Tibial artery (tissue), 4 donors: ENCODE results near the gene FOS.

ENCODE experiments used
- DNase-seq, 2 donors: peaks; one replicate each; pipeline ENCODE4 v3.0.0-alpha.2; 2019
- H3K27ac ChIP-seq, 2 donors: fragments of 200-600 bp; sonication (generic) in 1 of 2; 1 replicate in 1 of 2; 2 replicates in 1 of 2; pipeline ENCODE4 v1.5.1; 2018 to 2019; ENCODE audit warnings: mild to moderate bottlenecking in 1 of 2
- H3K27me3 ChIP-seq, 2 donors: fragments of 200-600 bp; sonication (generic) in 1 of 2; one replicate each; pipeline versions ENCODE4 v1.5.1 to v1.6.0; 2016 to 2019
- H3K36me3 ChIP-seq, 3 donors: fragments of 200-600 bp; sonication (generic) in 2 of 3; one replicate each; pipeline ENCODE4 v1.5.1; 2016 to 2019; ENCODE audit warnings: mild to moderate bottlenecking in 2 of 3
- H3K4me1 ChIP-seq, 4 donors: fragments of 200-600 bp; sonication (generic) in 2 of 4; 1 replicate in 3 of 4; 2 replicates in 1 of 4; pipeline ENCODE4 v1.5.1; 2016 to 2019
- H3K4me3 ChIP-seq, 2 donors: fragments of 200-600 bp; sonication (generic) in 1 of 2; 1 replicate in 1 of 2; 2 replicates in 1 of 2; pipeline ENCODE4 v1.5.1; 2018 to 2019; ENCODE audit warnings: mild to moderate bottlenecking in 2 of 2
- H3K9me3 ChIP-seq, 3 donors: fragments of 200-600 bp; sonication (generic) in 1 of 3; one replicate each; pipeline ENCODE4 v1.5.1; 2016 to 2019
- intact Hi-C: fragments of 100-400 bp; cut with DNase I; formaldehyde crosslinking; loops from one replicate; pipeline ENCODE4 v1.15.0; 2023; ENCODE audit warnings: low total_unique reads
- TF ChIP-seq, protein P1 (sequence below), 2 experiments: fragments of 200-600 bp in 1 of 2; fragments of 450-650 bp in 1 of 2; IDR thresholded peaks; one replicate each; pipeline ENCODE4 v1.5.1; 2017 to 2019; ENCODE audit warnings: antibody characterized with exemption in 2 of 2, mild to moderate bottlenecking in 1 of 2, moderate library complexity in 1 of 2

The FOS gene

DNA sequence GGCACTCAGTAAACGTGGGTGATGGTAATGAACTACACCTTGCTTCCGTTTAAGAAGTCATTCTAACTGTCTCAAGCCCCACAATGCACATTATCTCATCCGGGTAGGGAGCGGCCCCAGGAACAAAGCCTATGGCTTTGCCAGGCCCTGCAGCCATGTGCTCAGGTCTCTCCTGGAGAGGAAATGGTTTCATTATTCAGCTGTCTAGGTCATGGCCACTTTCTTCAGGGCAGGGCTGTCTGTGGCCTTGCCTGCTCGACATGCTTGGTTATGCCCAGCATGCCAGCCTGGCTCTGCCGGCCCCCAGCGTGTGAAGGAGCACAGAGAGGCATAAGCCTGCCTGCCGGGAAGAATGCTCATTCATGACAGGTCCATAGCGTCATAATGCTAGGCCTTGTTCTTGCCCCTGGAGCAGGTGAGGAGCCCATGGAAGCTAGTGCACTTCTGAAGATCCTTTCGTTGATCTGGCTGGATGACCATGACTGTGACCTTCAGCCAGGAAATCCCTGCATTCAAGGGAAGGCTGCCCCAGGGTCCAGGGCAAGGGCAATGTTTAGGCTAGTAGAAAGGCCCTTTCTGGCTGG lies 26.3 kb upstream of the FOS start:
- H3K4me1 ChIP-seq: peaks cover 0 to 16% (median 15%) of the 10 kb centered on the region in 4 donors
- TF ChIP-seq, protein P1, sequence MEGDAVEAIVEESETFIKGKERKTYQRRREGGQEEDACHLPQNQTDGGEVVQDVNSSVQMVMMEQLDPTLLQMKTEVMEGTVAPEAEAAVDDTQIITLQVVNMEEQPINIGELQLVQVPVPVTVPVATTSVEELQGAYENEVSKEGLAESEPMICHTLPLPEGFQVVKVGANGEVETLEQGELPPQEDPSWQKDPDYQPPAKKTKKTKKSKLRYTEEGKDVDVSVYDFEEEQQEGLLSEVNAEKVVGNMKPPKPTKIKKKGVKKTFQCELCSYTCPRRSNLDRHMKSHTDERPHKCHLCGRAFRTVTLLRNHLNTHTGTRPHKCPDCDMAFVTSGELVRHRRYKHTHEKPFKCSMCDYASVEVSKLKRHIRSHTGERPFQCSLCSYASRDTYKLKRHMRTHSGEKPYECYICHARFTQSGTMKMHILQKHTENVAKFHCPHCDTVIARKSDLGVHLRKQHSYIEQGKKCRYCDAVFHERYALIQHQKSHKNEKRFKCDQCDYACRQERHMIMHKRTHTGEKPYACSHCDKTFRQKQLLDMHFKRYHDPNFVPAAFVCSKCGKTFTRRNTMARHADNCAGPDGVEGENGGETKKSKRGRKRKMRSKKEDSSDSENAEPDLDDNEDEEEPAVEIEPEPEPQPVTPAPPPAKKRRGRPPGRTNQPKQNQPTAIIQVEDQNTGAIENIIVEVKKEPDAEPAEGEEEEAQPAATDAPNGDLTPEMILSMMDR (IDR thresholded peaks at IDR 0.05): no peak
- DNase-seq: peak in 1 of 2 donors; percentile 59
- H3K27me3 ChIP-seq: no peaks in the 10 kb centered on the region
- no peaks in the 10 kb centered on the region for H3K36me3 ChIP-seq
- intact Hi-C loops: no loop called here
- H3K4me3 ChIP-seq: no peak overlapping the region
- H3K9me3 ChIP-seq: no peaks in the 10 kb centered on the region
- no peak overlapping the region for H3K27ac ChIP-seq

DNA sequence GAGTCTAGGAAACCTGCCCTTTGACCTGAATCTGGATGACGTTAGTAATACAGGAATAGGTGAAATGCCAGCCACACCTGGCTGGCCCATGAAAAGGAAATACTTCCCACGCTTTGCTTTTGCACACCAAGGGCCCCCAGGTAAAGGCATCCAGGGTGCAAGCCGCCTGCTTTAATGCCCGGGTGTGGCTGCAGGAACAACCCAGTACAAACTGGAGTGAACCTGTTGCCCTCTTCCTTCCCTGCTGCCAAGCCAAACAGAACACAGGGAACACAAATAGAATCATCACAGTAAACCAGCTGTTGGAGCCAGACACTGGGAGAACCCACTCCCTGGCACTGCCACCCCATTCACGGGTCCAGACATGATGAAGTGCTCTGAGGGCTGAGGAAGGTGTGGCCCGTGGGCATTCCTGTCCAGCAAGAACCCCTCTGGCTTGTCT lies 24.2 kb upstream of the FOS start:
- intact Hi-C loops: no loop called here
- Histone ChIP-seq H3K27me3 (no peaks in the 10 kb centered on the region), H3K27ac (peak overlapping the region; percentile 9 to 42), H3K4me3 (no peak overlapping the region), H3K36me3 (no peaks in the 10 kb centered on the region), H3K9me3 (no peaks in the 10 kb centered on the region), H3K4me1 (peaks cover 0 to 29% (median 27%) of the 10 kb centered on the region in 4 donors)
- TF ChIP-seq, protein P1 (IDR thresholded peaks at IDR 0.05): no peak
- peak; percentile 39 to 80 for DNase-seq

DNA sequence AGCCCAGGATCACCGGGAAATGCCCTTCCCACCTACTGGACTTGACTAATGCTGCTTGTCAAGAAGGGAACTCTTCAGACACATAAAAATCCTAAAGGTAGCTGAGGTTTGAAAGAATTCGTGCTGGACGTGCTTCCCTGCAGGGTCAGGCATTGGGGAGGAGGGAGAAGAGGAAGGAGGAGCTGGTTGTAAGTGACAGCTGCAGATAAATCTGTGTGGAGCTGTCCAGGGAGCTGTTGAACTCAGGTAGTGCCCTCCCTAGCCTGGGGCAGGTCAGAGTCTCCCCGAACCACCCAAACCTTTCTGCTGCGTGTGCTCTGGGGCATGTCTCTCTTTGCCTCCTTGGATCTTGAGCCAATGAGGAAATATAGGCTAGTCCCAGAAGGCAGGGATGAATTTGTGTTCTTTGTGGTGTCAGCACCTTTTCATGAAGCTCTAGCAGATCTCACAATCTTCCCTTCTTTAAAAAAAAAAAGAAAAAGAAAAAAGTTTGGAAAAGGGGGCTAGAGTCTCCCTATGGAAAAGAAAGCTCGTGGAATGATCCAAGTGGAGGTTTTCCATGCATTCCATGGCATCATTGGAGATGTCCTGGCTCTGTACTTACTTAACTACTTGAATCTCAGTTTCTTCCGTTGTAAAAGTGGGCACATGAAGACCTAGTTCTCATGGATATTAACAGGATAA lies 23.6 kb upstream of the FOS start:
- peak overlapping the region; percentile 9 to 42 for H3K27ac ChIP-seq
- DNase-seq: peak in 1 of 2 donors; percentile 64
- no peaks in the 10 kb centered on the region for H3K9me3 ChIP-seq
- no peaks in the 10 kb centered on the region for H3K27me3 ChIP-seq
- TF ChIP-seq, protein P1 (IDR thresholded peaks at IDR 0.05): no peak
- H3K4me3 ChIP-seq: no peak overlapping the region
- no peaks in the 10 kb centered on the region for H3K36me3 ChIP-seq
- intact Hi-C loops: no loop called here
- peaks cover 0 to 35% (median 34%) of the 10 kb centered on the region in 4 donors for H3K4me1 ChIP-seq

DNA sequence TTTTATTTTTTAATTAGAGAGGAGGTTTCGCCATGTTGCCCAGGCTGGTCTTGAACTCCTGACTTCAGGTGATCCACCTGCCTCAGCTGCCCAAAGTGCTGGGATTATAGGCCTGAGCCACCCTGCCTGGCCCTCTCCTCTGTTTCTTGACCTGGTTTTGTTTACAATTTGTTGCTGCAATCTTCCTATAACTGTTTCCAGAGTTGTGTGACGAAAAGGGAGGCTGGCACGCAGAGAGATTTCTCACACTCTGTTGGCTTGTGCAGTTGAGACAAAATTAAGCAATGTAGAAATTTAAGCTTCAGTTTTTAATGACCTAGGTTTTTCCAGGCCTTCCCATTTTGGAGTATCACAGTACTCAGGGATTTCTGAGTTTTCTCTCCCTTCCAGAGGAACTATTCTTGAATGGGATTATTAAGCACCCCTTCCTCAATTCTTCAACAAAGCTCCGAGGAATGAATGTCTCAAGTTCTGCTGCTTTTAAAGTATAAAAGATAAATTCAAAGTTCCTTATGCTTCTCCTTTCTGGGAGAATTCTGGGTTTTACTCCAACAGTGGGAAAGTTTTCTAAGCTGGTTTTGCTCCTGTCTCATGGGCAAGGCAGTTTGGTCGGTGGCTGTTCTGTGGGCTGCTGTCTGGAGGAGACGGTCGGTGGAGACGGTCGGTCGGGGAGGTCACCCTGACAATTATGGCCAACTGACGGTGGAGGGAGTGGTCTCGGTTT lies 20.4 kb upstream of the FOS start:
- no peaks in the 10 kb centered on the region for H3K27me3 ChIP-seq
- DNase-seq: peak; percentile 82 to 89
- intact Hi-C loops: loop anchor here (1.0 kb wide), 1 partner anchor 20 kb away; the partner anchor contains the start of gene FOS
- TF ChIP-seq, protein P1 (IDR thresholded peaks at IDR 0.05): no peak
- H3K4me3 ChIP-seq: peak overlapping the region; percentile 45 to 58
- H3K27ac ChIP-seq: peak overlapping the region; percentile 89 to 99
- no peaks in the 10 kb centered on the region for H3K9me3 ChIP-seq
- H3K36me3 ChIP-seq: no peaks in the 10 kb centered on the region
- peaks cover 0 to 36% (median 34%) of the 10 kb centered on the region in 4 donors for H3K4me1 ChIP-seq

DNA sequence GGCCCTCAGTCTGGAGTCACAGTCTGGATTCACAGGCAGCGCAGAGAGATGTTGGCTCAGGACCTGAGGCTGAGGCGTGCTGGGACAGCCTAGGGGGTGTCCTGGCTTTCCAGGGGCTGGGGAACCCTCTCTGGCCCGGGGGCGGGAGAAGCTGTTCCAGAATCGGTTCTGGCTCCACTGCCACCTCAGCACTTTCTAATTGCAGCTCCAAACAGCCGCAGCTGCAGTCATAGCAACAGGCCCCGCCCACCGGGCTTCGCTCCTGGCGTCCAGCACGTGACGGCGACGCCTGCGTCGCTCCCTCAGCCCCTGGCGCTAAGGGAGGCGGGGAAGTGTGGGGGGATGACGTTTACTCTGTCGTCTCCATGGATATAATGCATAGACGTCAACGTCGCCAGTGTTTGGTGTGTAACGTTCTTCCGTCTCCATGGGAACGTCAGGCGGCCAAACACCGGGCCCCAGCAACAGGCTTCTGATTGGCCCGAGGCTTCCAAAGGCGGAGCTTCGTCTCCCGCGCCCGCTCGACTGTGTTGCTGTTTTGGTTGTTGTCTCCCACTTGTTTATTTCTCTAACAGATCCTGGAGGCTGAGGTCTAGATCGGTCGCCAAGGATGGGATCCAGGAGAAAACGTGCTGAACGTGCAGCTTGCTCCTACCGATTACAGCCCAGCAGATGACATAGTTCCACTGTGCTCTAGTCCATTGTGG lies 19.7 kb upstream of the FOS start:
- TF ChIP-seq, protein P1 (IDR thresholded peaks at IDR 0.05): no peak
- Histone ChIP-seq H3K27me3 (no peaks in the 10 kb centered on the region), H3K4me1 (peaks cover 0 to 35% (median 33%) of the 10 kb centered on the region in 4 donors), H3K27ac (peak overlapping the region; percentile 89 to 99), H3K36me3 (no peaks in the 10 kb centered on the region), H3K4me3 (peak overlapping the region; percentile 45 to 58), H3K9me3 (no peaks in the 10 kb centered on the region)
- DNase-seq: peak; percentile 97 to 99
- intact Hi-C loops: loop anchor here (1.0 kb wide), 1 partner anchor 19 kb away; the partner anchor contains the start of gene FOS
